Stomach (tissue), 9 donors: ENCODE measurements around the gene BCAS3. TPM values are rescaled to one million over a fixed set of nuclear protein-coding genes. Genes with fewer than 3 reads are reported as not detected.

ENCODE experiments used
- DNase-seq, 2 donors: peaks; one replicate each; pipeline versions ENCODE4 v3.0.0 to v3.0.0-alpha.2; 2013 to 2019
- H3K27ac ChIP-seq, 5 donors: fragments of 200-600 bp in 4 of 5; sonication (generic) in 4 of 5; one replicate each; pipeline ENCODE4 v1.5.1; 2013 to 2019; ENCODE audit warnings: mild to moderate bottlenecking in 1 of 5, moderate library complexity in 1 of 5
- H3K27me3 ChIP-seq, 3 donors: fragments of 200-600 bp; sonication (generic); one replicate each; pipeline ENCODE4 v1.5.1; 2017 to 2019; ENCODE audit warnings: mixed run types in 1 of 3
- H3K36me3 ChIP-seq, 4 donors: fragments of 200-600 bp; sonication (generic); 1 replicate in 3 of 4; 2 replicates in 1 of 4; pipeline ENCODE4 v1.5.1; 2016 to 2019
- H3K4me1 ChIP-seq, 4 donors: fragments of 200-600 bp; sonication (generic); one replicate each; pipeline ENCODE4 v1.5.1; 2016 to 2019
- H3K4me3 ChIP-seq, 4 donors: fragments of 200-600 bp; sonication (generic) in 3 of 4; one replicate each; pipeline ENCODE4 v1.5.1; 2016 to 2019; ENCODE audit warnings: mild to moderate bottlenecking in 1 of 4
- H3K9me3 ChIP-seq, 4 donors: fragments of 200-600 bp; sonication (generic); one replicate each; pipeline ENCODE4 v1.5.1; 2016 to 2019
- CTCF ChIP-seq, 7 experiments: fragments of 450-650 bp in 4 of 7; fragments of 200-600 bp in 3 of 7; sonication (generic) in 3 of 7; IDR thresholded peaks; one replicate each; pipeline ENCODE4 v1.5.1; 2016 to 2019; ENCODE audit warnings: antibody characterized with exemption in 7 of 7, control low read depth in 2 of 7, mild to moderate bottlenecking in 1 of 7
- EP300 ChIP-seq: sonication (generic); formaldehyde crosslinking; IDR thresholded peaks from one replicate; pipeline ENCODE4 v1.6.1; 2017; ENCODE audit warnings: antibody characterized with exemption
- POLR2A ChIP-seq, 4 donors: fragments of 450-650 bp; IDR thresholded peaks; one replicate each; pipeline ENCODE4 v1.6.1; 2016; ENCODE audit warnings: antibody characterized with exemption in 4 of 4, control low read depth in 2 of 4, mild to moderate bottlenecking in 1 of 4, moderate library complexity in 1 of 4
- POLR2AphosphoS5 ChIP-seq, 3 donors: sonication (generic); formaldehyde crosslinking; IDR thresholded peaks; one replicate each; pipeline ENCODE4 v1.6.1; 2016; ENCODE audit warnings: antibody characterized with exemption in 3 of 3
- WGBS, 5 donors: extraction: QIAGEN DNeasy Blood & Tissue Kit in 3 of 5; methylation state at CpG; one replicate each; pipeline versions ENCODE4 v1.1.5 to v1.1.7; 2013 to 2018; 5-methylcytosine and 5-hydroxymethylcytosine counted together
- intact Hi-C: fragments of 100-400 bp; cut with DNase I; formaldehyde crosslinking; loops from one replicate; pipeline ENCODE4 v1.15.1; 2023; ENCODE audit warnings: low total_unique reads
- polyA plus RNA-seq, 3 donors: library from polyadenylated mRNA; stranded (reverse); fragments of 200-250 nt; gene quantifications; one replicate each; pipeline ENCODE4 v1.2.3, GENCODE V29; 2013
- total RNA-seq, 5 donors: library from RNA; depleted of rRNA; stranded (reverse); fragments of >200 nt; gene quantifications; one replicate each; pipeline versions ENCODE4 v1.1.0 to v1.2.3, GENCODE V29; 2014 to 2016
- donor health status: healthy with polysubstance abuse.
- donor health status: Bipolar disorder and iron deficiency.
- donor health status: healthy.

BCAS3 gene
- total and polyA plus RNA-seq, 8 donors = 4.9 to 150 (median 25.3) TPM

- TF ChIP-seq CTCF (IDR thresholded peaks at IDR 0.05) (no peak), EP300 (no peak), POLR2A (IDR thresholded peaks at IDR 0.05) (no peak), POLR2AphosphoS5 (IDR thresholded peaks at IDR 0.05) (no peak)
- no peaks in the 10 kb centered on the region for H3K4me1 ChIP-seq
- DNase-seq = peak in 1 of 2 donors; percentile 22
- H3K9me3 ChIP-seq = peaks cover 0 to under 1% (median 0%) of the 10 kb centered on the region in 4 donors
- no peaks in the 10 kb centered on the region for H3K36me3 ChIP-seq
- no peaks in the 10 kb centered on the region for H3K27me3 ChIP-seq
- WGBS, 5 donors = 57 to 77% (median 71%) methylated on average over 2 of the region's 2 CpGs
- H3K27ac ChIP-seq = no peak overlapping the region
- intact Hi-C loops = no loop called here
- no peak overlapping the region for H3K4me3 ChIP-seq
Measured at GRCh38 chr17:61122326-61122913, 444.8 kb downstream of the BCAS3 start.

GRCh38 chr17:61124562-61124961 is 446.9 kb downstream of the BCAS3 start:
- DNase-seq = no peak
- 91 to 95% (median 93%) methylated on average over 1 of the region's 1 CpG for WGBS, 5 donors
- no peaks in the 10 kb centered on the region for H3K9me3 ChIP-seq
- H3K27ac ChIP-seq = no peak overlapping the region
- intact Hi-C loops = no loop called here
- H3K4me1 ChIP-seq = no peaks in the 10 kb centered on the region
- no peaks in the 10 kb centered on the region for H3K36me3 ChIP-seq
- H3K4me3 ChIP-seq = no peak overlapping the region
- H3K27me3 ChIP-seq = no peaks in the 10 kb centered on the region
- no peak for TF ChIP-seq POLR2AphosphoS5 (IDR thresholded peaks at IDR 0.05)
- no peak for TF ChIP-seq EP300
- TF ChIP-seq CTCF (IDR thresholded peaks at IDR 0.05) = no peak
- TF ChIP-seq POLR2A (IDR thresholded peaks at IDR 0.05) = no peak

- Histone ChIP-seq H3K9me3 (no peaks in the 10 kb centered on the region), H3K36me3 (no peaks in the 10 kb centered on the region), H3K4me1 (no peaks in the 10 kb centered on the region), H3K27me3 (no peaks in the 10 kb centered on the region), H3K4me3 (no peak overlapping the region), H3K27ac (no peak overlapping the region)
- TF ChIP-seq POLR2A (IDR thresholded peaks at IDR 0.05) (no peak), EP300 (no peak), CTCF (IDR thresholded peaks at IDR 0.05) (no peak), POLR2AphosphoS5 (IDR thresholded peaks at IDR 0.05) (no peak)
- DNase-seq = peak in 1 of 2 donors; percentile 49
- intact Hi-C loops = no loop called here
- WGBS, 5 donors = 71 to 83% (median 75%) methylated on average over 11 of the region's 11 CpGs
Measured at GRCh38 chr17:61126473-61127249, 449.0 kb downstream of the BCAS3 start.

- no peak for TF ChIP-seq EP300
- TF ChIP-seq POLR2AphosphoS5 (IDR thresholded peaks at IDR 0.05) = no peak
- TF ChIP-seq POLR2A (IDR thresholded peaks at IDR 0.05) = no peak
- no peak for TF ChIP-seq CTCF (IDR thresholded peaks at IDR 0.05)
- Histone ChIP-seq H3K9me3 (no peaks in the 10 kb centered on the region), H3K4me3 (no peak overlapping the region), H3K36me3 (no peaks in the 10 kb centered on the region), H3K27ac (peak overlapping the region in 2 of 5 donors; percentile 19 to 70), H3K4me1 (no peaks in the 10 kb centered on the region), H3K27me3 (no peaks in the 10 kb centered on the region)
- WGBS, 5 donors = 79 to 93% (median 90%) methylated on average over 2 of the region's 2 CpGs
- DNase-seq = no peak
- intact Hi-C loops = no loop called here
Measured at GRCh38 chr17:61127960-61128359, 450.3 kb downstream of the BCAS3 start.
